HG03064 (cell line): ENCODE measurements around the gene PSD4.

Experiments
- ATAC-seq: cut with Tn5 transposase; IDR thresholded peaks from one replicate; pipeline ENCODE4 v1.9.1; 2021; ENCODE audit warnings: low read depth; ENCODE audit not compliant: unreplicated experiment

Gene PSD4

DNA sequence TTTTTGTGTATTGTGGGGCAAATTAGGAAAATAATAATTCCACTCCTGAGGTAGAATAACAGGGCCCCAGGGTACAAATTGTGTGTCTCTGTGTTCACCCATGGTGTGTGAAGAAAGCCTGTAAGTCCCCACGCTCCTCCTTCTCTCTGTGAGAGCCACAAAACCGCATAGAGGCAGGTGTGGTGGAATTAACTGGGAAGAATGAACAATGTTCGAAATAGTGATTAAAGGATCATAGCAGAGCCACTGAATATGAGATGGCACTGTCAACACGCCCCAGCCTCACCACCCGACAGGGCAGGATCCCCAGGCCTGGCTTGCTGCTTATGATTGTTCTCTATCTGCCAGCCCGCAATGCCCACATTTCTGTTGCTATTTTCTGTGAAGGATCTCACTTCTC is 32.3 kb upstream of the PSD4 start:
- ATAC-seq = no peak

DNA sequence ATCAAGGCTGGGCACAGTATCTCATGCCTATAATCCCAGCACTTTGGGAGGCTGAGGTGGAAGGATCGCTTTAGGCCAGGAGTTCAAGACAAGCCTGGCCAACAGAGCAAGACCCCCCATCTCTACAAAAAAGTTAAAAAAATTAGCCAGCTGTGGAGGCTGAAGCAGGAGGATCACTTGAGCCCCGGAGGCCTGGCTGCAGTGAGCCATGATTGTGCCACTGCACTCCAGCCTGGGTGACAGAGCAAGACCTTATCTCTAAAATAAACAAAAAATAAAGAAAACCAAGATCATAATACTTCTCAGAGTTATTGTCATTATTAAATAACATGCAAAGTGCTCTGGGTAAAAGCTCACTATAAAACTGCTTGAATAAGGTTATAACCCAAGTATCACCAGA is 31.5 kb upstream of the PSD4 start:
- no peak for ATAC-seq

DNA sequence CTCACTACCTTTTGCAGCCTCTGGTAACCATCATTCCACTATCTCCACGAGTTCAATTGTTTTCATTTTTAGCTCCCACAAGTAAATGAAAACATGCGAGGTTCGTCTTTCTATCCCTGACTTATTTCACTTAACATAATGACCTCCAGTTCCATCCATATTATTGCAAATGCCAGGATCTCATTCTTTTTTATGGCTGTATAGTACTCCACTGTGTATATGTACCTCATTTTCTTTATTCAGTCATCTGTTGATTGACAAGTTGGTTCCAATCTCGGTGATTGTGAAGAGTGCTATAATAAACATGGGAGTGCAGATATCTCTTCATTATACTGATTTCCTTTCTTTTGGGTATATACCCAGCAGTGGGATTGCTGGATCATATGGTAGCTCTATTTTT is 29.5 kb upstream of the PSD4 start:
- ATAC-seq = no peak

DNA sequence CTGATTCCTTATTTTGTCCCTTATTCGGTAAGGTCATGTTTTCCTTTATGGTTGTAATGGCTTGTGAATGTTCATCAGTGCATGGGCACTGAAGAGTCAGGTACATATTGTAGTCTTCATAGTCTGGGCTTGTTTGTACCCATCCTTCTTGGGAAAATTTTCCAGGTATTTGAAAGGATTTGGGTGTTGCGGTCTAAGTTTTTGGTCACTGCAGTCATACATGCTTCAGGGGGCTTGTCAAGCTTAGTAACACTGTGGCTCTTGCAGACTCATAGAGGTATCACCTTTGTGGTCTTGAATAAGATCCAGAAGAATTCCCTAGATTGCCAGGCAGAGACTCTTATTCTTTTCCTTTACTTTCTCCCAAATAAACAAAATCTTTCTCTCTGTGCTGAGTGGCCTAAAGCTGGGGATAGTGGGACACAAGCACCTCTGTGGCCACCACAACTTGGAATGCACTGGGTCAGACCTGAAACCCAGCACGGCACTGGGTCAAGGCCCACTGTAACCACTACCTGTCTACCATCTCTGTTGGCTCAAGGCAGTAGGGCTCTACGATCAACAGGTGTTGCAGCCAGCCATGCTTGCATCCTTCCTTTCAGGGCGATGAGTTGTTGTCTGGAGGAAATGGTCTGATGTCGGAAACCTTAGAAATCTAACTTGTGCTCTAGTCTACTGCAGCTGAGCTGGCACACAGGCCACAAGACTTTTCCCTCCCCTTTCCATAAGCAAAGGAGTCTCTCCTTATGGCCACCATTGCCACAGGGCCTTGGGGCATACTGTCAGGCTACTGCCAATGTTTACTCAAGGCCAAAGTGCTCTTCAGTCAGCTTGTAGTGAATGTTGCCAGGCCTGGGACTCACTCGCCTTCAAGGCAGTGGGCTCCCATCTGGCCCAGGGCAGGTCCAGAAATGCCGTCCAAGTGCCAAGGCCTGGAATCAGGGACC is 24.9 kb upstream of the PSD4 start:
- no peak for ATAC-seq

DNA sequence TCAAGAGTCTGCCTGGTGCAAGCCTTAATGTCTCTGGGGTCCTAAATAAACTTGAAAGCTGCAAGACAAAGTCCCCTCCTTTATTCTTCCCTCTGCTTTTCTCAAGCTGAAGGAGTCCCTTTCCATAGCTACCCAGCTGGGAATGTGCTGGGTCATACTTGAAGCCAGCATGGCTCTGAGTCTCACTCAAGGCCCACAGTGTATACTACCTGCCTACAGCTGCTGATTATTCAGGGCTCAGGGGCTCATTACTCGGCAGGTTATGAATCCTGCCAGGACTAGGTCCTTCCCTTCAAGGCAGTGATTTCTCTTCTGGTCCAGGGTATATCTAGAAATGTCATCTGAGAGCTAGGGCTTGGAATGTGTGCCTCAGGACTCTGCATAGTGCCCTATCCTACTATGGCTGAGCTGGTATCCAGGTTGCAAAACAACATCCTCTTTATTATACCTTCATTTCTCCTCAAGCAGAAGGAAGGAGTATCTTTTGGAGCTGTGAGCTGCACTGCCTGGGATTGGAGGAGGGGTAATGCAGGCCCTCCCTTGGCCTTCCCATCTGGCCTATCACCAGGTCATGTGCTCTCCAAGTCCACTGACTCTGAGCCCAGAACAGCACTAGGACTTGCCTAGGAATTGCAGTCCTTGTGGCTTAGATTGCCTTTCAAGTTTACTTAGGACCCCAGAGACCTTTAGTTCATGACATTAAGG is 24.1 kb upstream of the PSD4 start:
- no peak for ATAC-seq

DNA sequence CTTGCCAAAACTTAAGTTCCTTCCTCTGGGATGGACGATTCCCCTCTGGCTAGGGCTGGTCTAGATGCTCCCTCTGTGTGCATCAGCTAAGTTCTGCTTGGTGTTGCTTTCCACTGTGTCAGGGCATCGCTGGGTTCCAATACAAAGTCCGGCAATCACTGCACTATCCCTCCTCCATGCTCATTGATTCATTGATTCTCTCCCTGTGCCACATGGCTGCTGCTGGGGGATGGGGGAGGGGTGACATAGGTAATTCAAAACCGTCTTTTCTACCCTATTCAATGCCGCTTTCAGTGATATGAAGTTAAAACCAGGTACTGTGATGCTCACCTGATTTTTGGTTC is 23.5 kb upstream of the PSD4 start:
- ATAC-seq = no peak

DNA sequence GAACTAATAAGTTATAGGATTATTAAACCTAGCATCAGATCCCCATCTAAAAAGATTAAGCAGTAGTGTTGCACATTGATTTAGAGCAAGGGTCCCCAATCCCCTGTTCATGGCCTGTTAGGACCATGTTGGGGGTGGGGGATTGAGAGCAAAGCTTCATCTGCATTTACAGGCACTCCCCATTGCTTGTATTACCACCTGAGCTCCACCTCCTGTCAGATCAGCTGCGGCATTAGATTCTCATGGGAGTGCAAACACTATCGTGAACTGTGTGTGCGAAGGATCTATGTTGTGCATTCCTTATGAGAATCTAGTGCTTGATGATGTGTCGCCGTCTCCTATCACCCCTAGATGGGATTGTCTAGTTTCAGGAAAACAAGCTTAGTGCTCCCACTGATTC is 18.4 kb upstream of the PSD4 start:
- ATAC-seq = no peak

DNA sequence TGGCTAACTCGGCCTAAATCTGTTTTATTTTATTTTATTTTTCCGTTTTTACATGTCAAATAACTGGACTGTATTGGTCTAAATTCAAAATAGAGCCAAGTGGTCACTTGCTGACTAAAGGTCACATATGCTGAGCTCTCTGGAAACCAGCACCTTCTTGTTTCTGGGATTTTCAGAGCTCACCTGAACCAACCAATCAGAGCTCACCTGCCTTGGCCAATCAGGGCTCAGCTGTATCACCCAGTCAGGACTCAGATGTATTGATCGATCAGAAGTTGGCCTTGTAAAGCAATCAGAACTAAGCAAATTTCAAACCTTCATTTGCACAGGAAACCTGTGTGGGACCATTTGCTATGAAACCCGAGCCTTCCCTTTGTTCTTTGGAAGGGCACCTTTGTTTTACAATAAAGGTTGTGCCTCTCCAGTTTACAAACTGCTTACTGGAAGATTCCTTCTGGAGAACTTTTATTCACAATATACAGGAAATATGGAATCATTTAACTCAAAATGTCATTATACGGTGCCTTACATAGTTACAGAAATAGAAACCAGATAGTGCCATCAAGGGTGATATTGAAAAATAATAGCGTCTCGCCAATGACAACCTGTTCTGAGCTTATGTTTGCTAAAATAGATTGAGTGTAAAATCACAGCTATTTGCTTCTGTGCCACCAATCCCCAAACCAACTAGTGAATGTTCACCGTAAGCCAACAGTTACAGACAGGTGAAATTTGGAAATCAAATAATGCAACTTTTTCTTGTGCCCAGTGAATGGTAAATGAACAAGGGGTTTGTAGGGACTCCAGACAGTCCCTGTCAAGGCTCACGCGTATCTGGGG is 17.3 kb upstream of the PSD4 start:
- no peak for ATAC-seq

DNA sequence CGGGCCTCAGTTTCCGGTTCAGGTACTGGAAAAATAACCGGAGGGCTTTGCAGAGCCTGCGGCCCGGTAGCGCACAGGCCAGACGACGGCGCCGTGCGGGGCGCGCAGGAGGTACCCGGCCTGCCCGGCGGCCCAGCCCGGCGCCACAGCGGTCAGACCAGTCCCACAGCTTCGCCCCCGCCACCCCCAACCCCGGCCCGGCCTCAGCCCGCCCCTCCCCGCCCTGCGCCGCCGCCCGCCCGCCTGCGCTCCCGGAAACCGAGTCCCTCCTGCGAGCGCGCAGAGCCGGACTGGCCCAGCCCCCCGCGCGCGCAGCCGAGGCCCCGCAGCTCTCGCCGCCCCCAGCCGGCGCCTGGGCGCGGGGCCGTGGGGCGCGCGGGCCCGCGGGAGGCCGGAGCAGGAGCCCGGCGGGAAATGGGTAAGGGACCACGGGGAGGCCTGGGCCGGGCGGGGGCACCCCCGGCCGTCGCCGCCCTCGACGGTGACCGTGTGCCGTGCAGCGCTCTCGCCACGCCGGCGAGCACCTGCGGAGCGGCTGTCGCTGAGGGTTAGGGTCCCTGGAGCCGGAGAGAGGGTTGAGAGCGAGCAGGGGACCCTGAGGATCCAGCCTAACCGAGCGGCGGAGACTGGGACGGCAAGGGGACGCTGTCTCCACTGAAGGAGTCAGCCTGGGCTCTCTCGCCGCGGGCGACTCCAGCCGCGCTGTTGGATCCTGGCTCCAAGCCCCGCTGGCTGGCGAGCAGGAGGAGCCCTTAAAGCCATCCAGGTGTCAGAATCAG is 16.5 kb upstream of the PSD4 start:
- peak; percentile 74 for ATAC-seq

DNA sequence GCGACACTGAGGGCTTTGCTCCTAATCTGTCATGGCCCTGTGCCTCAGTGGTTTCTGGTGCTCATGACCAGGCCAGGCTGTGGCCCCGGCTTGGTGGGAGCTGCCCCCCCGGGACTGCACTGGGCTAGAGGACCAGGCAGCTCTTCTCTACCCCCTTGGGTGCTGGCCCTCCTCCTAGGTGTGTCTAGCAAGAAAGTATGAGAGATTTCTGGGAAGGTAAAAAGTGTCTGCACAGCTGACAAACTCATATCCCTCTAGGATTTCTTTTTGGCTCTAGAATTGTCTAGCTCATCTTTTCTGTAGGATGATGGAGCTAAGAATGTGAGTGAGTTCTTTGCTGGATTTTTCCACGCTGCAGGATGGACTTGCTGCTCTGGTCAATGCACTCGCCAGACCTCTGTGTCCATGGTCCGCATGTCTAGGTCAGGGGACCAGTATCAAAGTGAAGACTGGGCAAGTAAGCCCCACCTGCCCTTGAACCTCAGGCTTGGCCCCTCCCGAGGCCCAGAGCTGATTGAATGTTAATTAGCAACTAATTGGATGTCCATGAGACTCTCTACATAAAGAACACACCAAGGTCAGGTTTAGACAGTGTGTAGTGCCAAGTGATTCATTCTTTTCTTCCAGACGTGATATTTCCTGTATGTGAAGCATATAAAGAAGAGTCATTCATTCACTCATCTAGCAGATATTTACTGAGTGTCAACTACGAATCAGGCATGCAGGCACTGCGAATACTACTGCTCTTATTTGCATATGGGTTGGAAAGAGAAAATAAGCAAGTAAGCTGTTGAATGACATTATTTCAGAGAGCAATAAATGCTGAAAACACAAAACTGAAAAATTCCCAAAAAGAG is 15.6 kb upstream of the PSD4 start:
- no peak for ATAC-seq

DNA sequence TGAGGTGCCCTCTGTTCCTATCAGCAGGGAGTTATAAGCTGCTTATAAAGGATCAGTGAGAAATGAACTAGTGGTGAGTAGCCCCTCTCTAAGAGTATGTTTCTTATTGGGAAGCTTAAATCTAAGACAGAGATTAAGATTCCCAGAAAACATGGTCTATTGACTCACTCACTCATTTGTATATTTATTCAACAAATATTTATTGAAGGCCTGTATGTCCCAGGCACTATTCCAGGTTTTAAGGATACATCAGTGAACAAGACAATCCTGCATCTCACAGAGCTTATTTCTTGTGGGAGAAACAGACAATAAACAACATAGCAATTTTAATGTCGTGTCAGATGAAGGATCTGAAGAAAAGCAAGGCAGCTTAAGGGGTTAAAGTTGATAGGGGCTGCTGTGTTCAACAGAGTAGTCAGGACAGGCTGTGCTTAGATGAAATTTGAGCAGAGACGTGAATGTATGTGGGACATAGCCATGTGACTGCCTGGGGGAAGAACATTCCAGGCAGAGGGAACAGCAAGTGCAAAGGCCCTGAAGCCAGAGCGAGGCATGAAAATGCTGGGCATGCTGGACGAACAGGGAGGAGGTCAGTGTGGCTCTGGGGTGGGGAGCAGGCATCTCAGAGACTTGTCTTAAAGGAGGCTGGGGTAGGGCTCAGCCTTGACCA is 14.8 kb upstream of the PSD4 start:
- ATAC-seq = no peak

DNA sequence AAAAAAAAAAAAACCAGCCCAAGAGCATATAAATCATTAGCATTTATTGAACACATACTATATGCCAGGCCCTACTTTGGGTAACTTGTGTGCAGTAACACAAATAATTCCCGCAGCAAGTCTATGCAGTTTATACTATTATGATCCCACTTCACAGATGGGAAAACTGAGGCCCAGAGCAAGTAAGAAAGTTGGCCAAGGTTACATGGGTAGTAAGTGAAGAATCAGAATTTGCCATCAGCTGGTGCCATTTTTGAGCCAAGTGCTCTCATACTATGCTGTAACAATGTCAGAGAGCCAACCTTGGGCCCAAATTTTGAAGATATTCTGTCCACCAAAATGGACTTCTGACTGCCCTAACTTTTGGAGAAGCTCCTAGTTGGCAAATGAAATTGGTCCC is 13.5 kb upstream of the PSD4 start:
- ATAC-seq = no peak

DNA sequence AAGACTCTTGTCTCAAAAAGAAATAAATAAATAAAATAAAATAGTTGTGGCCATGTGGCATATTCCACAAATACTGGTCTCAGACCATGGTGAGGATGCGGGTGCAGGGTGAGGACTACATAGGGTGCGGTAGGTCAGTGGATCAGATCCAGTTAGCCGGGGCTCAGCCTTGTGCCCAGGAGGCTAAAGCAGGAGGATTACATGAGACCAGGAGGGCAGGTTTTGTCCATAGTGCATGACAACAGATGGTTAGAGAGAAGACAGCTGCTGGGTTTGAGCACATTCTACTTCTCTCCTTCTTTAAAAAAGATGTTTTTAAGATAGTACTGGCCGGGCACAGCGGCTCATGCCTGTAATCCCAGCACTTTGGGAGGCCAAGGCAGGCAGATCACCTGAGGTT is 12.8 kb upstream of the PSD4 start:
- no peak for ATAC-seq

DNA sequence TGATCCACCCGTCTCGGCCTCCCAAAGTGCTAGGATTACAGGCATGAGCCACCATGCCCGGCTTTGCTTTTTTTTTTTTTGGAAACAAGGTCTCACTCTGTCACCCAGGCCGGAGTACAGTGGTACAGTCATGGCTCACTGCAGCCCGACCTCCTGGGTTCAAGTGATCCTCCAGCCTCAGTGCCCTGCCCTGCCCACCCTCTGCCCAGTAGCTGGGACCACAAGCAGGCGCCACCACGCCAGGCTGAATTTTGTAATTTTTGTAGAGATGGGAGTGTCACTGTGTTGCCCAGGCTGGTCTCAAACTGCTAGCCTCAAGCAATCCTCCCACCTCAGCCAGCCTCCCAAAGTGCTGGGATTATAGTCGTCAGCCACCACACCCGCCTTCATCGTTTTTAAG is 11.6 kb upstream of the PSD4 start:
- ATAC-seq = no peak

DNA sequence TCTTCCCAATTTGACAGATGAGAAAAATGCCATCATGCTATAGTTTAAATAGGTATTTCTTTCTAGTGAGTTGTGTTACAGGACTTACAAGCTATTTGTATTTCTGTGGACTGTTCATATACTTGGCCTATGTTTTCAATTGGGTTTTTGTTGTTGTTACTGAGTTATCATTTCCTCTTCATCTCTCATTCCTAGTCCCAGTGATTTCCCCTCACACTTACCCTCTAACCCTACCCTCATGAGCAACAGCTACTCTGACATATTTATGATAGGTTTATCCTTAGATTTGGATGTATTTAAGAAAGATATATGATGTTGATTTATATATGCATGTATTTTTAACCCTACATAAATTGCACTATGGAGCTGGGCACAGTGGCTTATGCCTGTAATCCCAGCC is 10.9 kb upstream of the PSD4 start:
- ATAC-seq = no peak

DNA sequence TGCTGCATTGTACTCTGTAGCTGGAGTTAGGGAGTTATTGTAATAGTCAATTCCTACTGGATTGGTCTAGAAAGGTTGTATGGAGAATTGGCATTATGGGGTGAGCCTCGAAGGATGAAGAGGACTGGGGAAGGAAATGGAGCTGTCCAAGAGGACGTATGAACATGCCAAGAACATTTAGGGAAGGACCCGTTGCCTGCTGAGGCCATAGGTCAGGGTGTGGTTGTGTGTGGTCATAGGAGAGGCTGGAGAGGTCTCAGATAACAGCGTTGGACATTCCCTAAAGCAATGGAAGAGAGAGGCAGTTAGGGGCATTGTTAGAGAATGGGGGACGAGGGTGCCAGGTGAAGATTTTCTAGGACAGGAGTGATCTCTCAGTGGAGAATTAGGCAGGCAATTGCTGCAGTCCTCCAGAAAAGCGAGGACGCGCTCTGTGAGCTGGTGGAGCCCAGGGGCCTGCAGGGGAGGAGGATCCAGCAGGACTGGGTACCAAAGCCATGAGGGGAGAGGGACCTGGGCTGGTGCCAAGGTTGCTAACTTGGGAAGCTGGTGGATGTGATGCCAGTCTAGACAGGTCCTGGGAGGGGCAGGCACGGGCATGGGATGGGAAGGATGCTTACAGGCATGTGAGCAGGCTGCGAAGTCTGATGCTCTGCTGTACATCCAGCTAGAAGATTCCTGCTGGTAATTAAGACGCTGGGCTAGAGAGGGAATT is 9.4 kb upstream of the PSD4 start:
- no peak for ATAC-seq

DNA sequence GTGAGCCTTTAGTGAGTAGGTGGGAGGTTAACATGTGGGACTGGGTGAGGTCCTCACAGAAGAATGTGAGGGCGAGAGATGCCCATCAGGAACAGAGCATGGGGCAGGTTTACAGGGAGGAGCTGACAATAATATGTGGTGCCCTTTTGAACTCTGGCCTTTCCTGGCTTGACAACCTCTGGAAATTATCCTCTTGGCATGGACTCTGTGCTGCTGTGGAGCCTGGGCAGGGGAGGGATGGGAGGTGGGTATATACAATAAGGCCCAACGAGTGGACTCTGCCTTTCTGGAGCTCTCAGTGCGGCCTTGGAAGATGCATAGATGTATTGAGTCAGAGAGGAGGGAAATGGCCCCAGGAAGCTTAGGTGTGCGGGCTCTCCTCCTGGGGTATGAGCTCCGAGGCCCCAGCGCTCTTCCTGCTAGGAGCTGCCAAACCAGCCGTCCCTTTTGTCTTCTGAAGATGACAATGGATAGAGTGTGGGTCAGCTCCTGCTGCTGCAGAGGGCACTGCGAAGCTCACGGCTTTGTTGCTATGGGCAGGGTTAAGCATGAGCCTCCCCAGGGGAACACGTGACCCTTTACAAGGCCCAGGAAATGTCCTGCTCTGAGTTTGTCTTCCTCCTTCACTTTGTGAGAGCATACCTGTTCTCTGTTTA is 8.7 kb upstream of the PSD4 start:
- no peak for ATAC-seq

DNA sequence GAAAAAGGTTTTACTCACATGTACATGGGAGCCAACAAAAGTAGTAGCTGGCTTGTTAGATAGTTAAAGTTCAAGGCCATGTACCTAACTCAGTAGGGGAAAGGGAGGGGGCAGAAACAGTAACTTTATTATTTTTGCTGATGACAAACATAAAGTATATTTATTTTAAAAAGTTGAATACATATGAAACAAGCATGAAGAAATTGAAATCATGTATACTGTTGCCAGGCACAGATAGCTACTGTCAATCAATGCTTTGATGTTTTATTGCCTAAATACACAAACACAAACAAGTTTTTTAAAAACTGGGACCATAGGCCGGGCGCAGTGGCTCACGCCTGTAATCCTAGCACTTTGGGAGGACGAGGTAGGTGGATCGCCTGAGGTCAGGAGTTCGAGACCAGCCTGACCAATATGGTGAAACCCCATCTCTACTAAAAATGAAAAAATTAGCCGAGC is 7.6 kb upstream of the PSD4 start:
- no peak for ATAC-seq
